Trophoblast cell (in vitro differentiated cells and primary cell): ENCODE results near the gene ASH1L.
"Not testable (repeated sequence)": the region's sequence is repeated elsewhere in the genome, so short reads cannot be mapped to it uniquely, and the experiment has no call there.

Experiments
- DNase-seq, 2 donors: peaks; one replicate each; pipeline ENCODE4 v3.0.0-alpha.2; 2016
- H2AFZ ChIP-seq: 2 replicates; pipeline ENCODE4 v1.6.1; 2013; ENCODE audit warnings: low read length, moderate library complexity, mild to moderate bottlenecking; ENCODE audit not compliant: insufficient read depth, poor library complexity
- H2AK5ac ChIP-seq: 2 replicates; pipeline ENCODE4 v1.6.1; 2013; ENCODE audit warnings: mild to moderate bottlenecking, low read length
- H2BK120ac ChIP-seq: 2 replicates; pipeline ENCODE4 v1.6.1; 2013; ENCODE audit warnings: low read length, mild to moderate bottlenecking, moderate library complexity; ENCODE audit not compliant: insufficient read depth, poor library complexity
- H2BK12ac ChIP-seq: 2 replicates; pipeline ENCODE4 v1.6.1; 2013; ENCODE audit warnings: mild to moderate bottlenecking, low read length, moderate library complexity
- H2BK5ac ChIP-seq: 2 replicates; pipeline ENCODE4 v1.6.1; 2013; ENCODE audit warnings: low read length, low read depth, moderate library complexity, mild to moderate bottlenecking; ENCODE audit not compliant: poor library complexity
- H3K14ac ChIP-seq: 2 replicates; pipeline ENCODE4 v1.6.1; 2013; ENCODE audit warnings: mild to moderate bottlenecking, low read length
- H3K18ac ChIP-seq: 2 replicates; pipeline ENCODE4 v1.6.1; 2013; ENCODE audit warnings: mild to moderate bottlenecking, low read length
- H3K23ac ChIP-seq: 2 replicates; pipeline ENCODE4 v1.6.1; 2013; ENCODE audit warnings: low read length
- H3K27ac ChIP-seq: 2 replicates; pipeline ENCODE4 v1.5.1; 2013; ENCODE audit warnings: low read depth, mild to moderate bottlenecking, inconsistent platforms, low read length, moderate library complexity
- H3K27me3 ChIP-seq: 2 replicates; pipeline ENCODE4 v1.6.1; 2013; ENCODE audit warnings: inconsistent platforms, mild to moderate bottlenecking, low read length, moderate library complexity; ENCODE audit not compliant: insufficient read depth
- H3K36me3 ChIP-seq, 2 experiments: 1 replicate in 1 of 2; 2 replicates in 1 of 2; pipeline ENCODE4 v1.6.1; 2013; ENCODE audit warnings: low read length in 2 of 2, mild to moderate bottlenecking in 2 of 2, moderate library complexity in 1 of 2; ENCODE audit not compliant: insufficient read depth in 2 of 2, control insufficient read depth in 1 of 2
- H3K4ac ChIP-seq: 2 replicates; pipeline ENCODE4 v1.6.1; 2013; ENCODE audit warnings: low read depth, mild to moderate bottlenecking, low read length, moderate library complexity
- H3K4me1 ChIP-seq, 2 experiments: 1 replicate in 1 of 2; 2 replicates in 1 of 2; pipeline ENCODE4 v1.6.1; 2013; ENCODE audit warnings: low read length in 2 of 2, mild to moderate bottlenecking in 2 of 2, moderate library complexity in 1 of 2; ENCODE audit not compliant: insufficient read depth in 2 of 2, control insufficient read depth in 1 of 2
- H3K4me2 ChIP-seq: 2 replicates; pipeline ENCODE4 v1.6.1; 2013; ENCODE audit warnings: inconsistent platforms, mild to moderate bottlenecking, low read length, moderate library complexity
- H3K4me3 ChIP-seq: 2 replicates; pipeline ENCODE4 v1.5.1; 2013; ENCODE audit warnings: mild to moderate bottlenecking, low read depth, low read length, inconsistent platforms
- H3K79me1 ChIP-seq: one replicate; pipeline ENCODE4 v1.6.1; 2013; ENCODE audit warnings: low read length
- H3K79me2 ChIP-seq: 2 replicates; pipeline ENCODE4 v1.6.1; 2013; ENCODE audit warnings: low read length, mild to moderate bottlenecking; ENCODE audit not compliant: control insufficient read depth, insufficient read depth, poor library complexity
- H3K9ac ChIP-seq: 2 replicates; pipeline ENCODE4 v1.6.1; 2013; ENCODE audit warnings: mild to moderate bottlenecking, low read length
- H3K9me3 ChIP-seq: 2 replicates; pipeline ENCODE4 v1.6.1; 2013; ENCODE audit warnings: low read depth, mild to moderate bottlenecking, control low read depth, inconsistent platforms, low read length; ENCODE audit not compliant: insufficient read depth
- H4K12ac ChIP-seq: 2 replicates; pipeline ENCODE4 v1.6.1; 2013; ENCODE audit warnings: low read depth, mild to moderate bottlenecking, low read length, moderate library complexity
- H4K8ac ChIP-seq: 2 replicates; pipeline ENCODE4 v1.6.1; 2013; ENCODE audit warnings: low read depth, mild to moderate bottlenecking, low read length, moderate library complexity
- H4K91ac ChIP-seq: one replicate; pipeline ENCODE4 v1.6.1; 2013; ENCODE audit warnings: low read depth, mild to moderate bottlenecking, low read length, moderate library complexity
- WGBS: extraction: QIAGEN DNeasy Blood & Tissue Kit; methylation state at CpG from one replicate; pipeline ENCODE4 v1.1.7; 2013; ENCODE audit warnings: missing lambda C conversion rate; ENCODE audit not compliant: insufficient read length, insufficient coverage; ENCODE audit errors: extremely low coverage; 5-methylcytosine and 5-hydroxymethylcytosine counted together

Gene ASH1L

GRCh38 chr1:155437405-155437804 is 125.2 kb downstream of the ASH1L start:
- no peak overlapping the region for H2BK12ac ChIP-seq
- H3K14ac ChIP-seq, result no peak overlapping the region
- no peak overlapping the region for H3K18ac ChIP-seq
- no peak overlapping the region for H2AFZ ChIP-seq
- H3K4me2 ChIP-seq, result no peak overlapping the region
- no peak overlapping the region for H3K27ac ChIP-seq
- H4K12ac ChIP-seq, result no peak overlapping the region
- no peak overlapping the region for H2AK5ac ChIP-seq
- H3K79me1 ChIP-seq, result no peaks in the 10 kb centered on the region
- H3K79me2 ChIP-seq, result no peaks in the 10 kb centered on the region
- no peak overlapping the region for H2BK5ac ChIP-seq
- no peak overlapping the region for H3K4ac ChIP-seq
- H3K9ac ChIP-seq, result no peak overlapping the region
- no peak for DNase-seq
- no peak overlapping the region for H2BK120ac ChIP-seq
- H3K9me3 ChIP-seq, result no peaks in the 10 kb centered on the region
- no peak overlapping the region for H4K8ac ChIP-seq
- H3K4me3 ChIP-seq, result no peak overlapping the region
- no CpG with 5 or more reads among the region's 4 CpGs for WGBS
- H3K23ac ChIP-seq, result no peak overlapping the region
- no peaks in the 10 kb centered on the region for H3K27me3 ChIP-seq
- no peaks in the 10 kb centered on the region for H3K4me1 ChIP-seq
- no peak overlapping the region for H4K91ac ChIP-seq
- H3K36me3 ChIP-seq, result peaks cover 12 to 16% of the 10 kb centered on the region in 2 experiments

DNA sequence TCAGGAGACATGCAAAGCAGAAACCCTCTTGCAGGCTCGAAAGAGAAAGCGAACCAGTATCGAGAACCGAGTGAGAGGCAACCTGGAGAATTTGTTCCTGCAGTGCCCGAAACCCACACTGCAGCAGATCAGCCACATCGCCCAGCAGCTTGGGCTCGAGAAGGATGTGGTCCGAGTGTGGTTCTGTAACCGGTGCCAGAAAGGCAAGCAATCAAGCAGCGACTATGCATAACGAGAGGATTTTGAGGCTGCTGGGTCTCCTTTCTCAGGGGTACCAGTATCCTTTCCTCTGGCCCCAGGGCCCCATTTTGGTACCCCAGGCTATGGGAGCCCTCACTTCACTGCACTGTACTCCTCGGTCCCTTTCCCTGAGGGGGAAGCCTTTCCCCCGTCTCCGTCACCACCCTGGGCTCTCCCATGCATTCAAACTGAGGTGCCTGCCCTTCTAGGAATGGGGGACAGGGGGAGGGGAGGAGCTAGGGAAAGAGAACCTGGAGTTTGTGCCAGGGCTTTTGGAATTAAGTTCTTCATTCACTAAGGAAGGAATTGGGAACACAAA is 128.7 kb downstream of the ASH1L start:
- not testable (repeated sequence) for H3K4me3 ChIP-seq, H3K79me2 ChIP-seq, H2BK120ac ChIP-seq, H3K79me1 ChIP-seq, H3K9me3 ChIP-seq, H3K4me1 ChIP-seq, H3K9ac ChIP-seq, H4K91ac ChIP-seq, H2AK5ac ChIP-seq, H4K12ac ChIP-seq, H3K23ac ChIP-seq, H3K14ac ChIP-seq, H3K4me2 ChIP-seq, H3K18ac ChIP-seq, H3K27me3 ChIP-seq, H3K27ac ChIP-seq, H2BK5ac ChIP-seq, DNase-seq, H2AFZ ChIP-seq, H3K4ac ChIP-seq, H2BK12ac ChIP-seq, H4K8ac ChIP-seq
- peaks cover 20 to 26% of the 10 kb centered on the region in 2 experiments for H3K36me3 ChIP-seq
- no CpG with 5 or more reads among the region's 14 CpGs for WGBS

GRCh38 chr1:155433128-155433830 is 129.3 kb downstream of the ASH1L start:
- not testable (repeated sequence) for H4K8ac ChIP-seq, H3K27ac ChIP-seq, H3K23ac ChIP-seq, H2BK12ac ChIP-seq, H4K91ac ChIP-seq, H3K18ac ChIP-seq, H3K14ac ChIP-seq, H2BK120ac ChIP-seq, H2AFZ ChIP-seq, H3K4ac ChIP-seq, H3K79me1 ChIP-seq, H3K4me2 ChIP-seq, H3K9ac ChIP-seq, H3K4me3 ChIP-seq, H3K9me3 ChIP-seq, H3K79me2 ChIP-seq, H2AK5ac ChIP-seq, H2BK5ac ChIP-seq, H3K27me3 ChIP-seq, H4K12ac ChIP-seq, DNase-seq, H3K4me1 ChIP-seq
- peaks cover 16 to 21% of the 10 kb centered on the region in 2 experiments for H3K36me3 ChIP-seq
- no CpG with 5 or more reads among the region's 23 CpGs for WGBS

DNA sequence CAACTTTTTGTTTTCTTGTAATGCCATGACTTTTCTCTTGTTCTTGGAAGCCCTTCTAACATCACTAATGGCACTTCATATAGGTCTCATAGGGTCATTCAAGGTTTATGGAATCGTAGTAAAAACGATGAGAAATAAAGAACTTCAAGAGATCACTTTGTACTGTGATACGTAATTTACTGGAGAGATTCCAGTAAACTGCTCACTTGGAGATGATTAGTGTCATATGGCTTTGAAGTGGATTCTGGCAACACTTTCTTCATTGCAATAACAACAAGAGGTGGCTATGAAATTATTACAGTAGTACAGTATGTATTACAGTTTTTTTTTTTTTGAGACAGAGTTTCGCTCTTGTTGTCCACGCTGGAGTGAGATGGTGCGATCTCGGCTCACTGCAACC is 138.5 kb downstream of the ASH1L start:
- Histone ChIP-seq H3K79me1 (no peaks in the 10 kb centered on the region), H3K36me3 (peaks cover 3 to 4% of the 10 kb centered on the region in 2 experiments), H2AFZ (no peak overlapping the region), H4K8ac (no peak overlapping the region), H2BK5ac (no peak overlapping the region), H3K23ac (no peak overlapping the region), H3K14ac (no peak overlapping the region), H3K9ac (no peak overlapping the region), H3K18ac (no peak overlapping the region), H4K91ac (no peak overlapping the region), H4K12ac (no peak overlapping the region), H3K4ac (no peak overlapping the region), H3K4me2 (no peak overlapping the region), H2BK120ac (no peak overlapping the region), H3K27ac (no peak overlapping the region), H3K4me1 (no peaks in the 10 kb centered on the region), H2AK5ac (no peak overlapping the region), H2BK12ac (no peak overlapping the region), H3K4me3 (no peak overlapping the region), H3K27me3 (no peaks in the 10 kb centered on the region), H3K79me2 (no peaks in the 10 kb centered on the region), H3K9me3 (no peaks in the 10 kb centered on the region)
- no peak for DNase-seq
- WGBS, result no CpG with 5 or more reads among the region's 7 CpGs
